ENCODE measurements around the gene COX7C. TPM values are rescaled to one million over a fixed set of nuclear protein-coding genes. Genes with fewer than 3 reads are reported as not detected.
A peak's percentile ranks its signal among the peaks of the same experiment; 100 is the strongest.
"Not testable (repeated sequence)": the region's sequence is repeated elsewhere in the genome, so short reads cannot be mapped to it uniquely, and the experiment has no call there.

The COX7C gene
- total and polyA plus RNA-seq, 8 donors, result 127 to 1,146 (median 538) TPM

GRCh38 chr5:86649832-86650505 is 32.2 kb downstream of the COX7C start:
- TF ChIP-seq EP300 (IDR thresholded peaks at IDR 0.05), result no peak
- TF ChIP-seq, protein P1, sequence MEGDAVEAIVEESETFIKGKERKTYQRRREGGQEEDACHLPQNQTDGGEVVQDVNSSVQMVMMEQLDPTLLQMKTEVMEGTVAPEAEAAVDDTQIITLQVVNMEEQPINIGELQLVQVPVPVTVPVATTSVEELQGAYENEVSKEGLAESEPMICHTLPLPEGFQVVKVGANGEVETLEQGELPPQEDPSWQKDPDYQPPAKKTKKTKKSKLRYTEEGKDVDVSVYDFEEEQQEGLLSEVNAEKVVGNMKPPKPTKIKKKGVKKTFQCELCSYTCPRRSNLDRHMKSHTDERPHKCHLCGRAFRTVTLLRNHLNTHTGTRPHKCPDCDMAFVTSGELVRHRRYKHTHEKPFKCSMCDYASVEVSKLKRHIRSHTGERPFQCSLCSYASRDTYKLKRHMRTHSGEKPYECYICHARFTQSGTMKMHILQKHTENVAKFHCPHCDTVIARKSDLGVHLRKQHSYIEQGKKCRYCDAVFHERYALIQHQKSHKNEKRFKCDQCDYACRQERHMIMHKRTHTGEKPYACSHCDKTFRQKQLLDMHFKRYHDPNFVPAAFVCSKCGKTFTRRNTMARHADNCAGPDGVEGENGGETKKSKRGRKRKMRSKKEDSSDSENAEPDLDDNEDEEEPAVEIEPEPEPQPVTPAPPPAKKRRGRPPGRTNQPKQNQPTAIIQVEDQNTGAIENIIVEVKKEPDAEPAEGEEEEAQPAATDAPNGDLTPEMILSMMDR (IDR thresholded peaks at IDR 0.05), result no peak
- DNase-seq, result no peak
- no peaks in the 10 kb centered on the region for H3K27me3 ChIP-seq
- no peaks in the 10 kb centered on the region for H3K4me1 ChIP-seq
- H3K36me3 ChIP-seq, result no peaks in the 10 kb centered on the region
- intact Hi-C loops (cut with DNase I; ENCODE audit: low total_unique reads), result no loop called here
- H3K9me3 ChIP-seq, result no peaks in the 10 kb centered on the region
- no peak overlapping the region for H3K4me3 ChIP-seq
- H3K27ac ChIP-seq, result no peak overlapping the region
- 65 to 77% (median 72%) methylated on average over 3 of the region's 3 CpGs for WGBS, 5 donors

GRCh38 chr5:86660771-86661170 is 43.0 kb downstream of the COX7C start:
- H3K9me3 ChIP-seq; H3K4me3 ChIP-seq; intact Hi-C loops (cut with DNase I; ENCODE audit: low total_unique reads); H3K36me3 ChIP-seq; DNase-seq; H3K27me3 ChIP-seq; H3K4me1 ChIP-seq; H3K27ac ChIP-seq: not testable (repeated sequence)
- WGBS, 5 donors, result 73 to 80% (median 78%) methylated on average over 2 of the region's 2 CpGs

DNA sequence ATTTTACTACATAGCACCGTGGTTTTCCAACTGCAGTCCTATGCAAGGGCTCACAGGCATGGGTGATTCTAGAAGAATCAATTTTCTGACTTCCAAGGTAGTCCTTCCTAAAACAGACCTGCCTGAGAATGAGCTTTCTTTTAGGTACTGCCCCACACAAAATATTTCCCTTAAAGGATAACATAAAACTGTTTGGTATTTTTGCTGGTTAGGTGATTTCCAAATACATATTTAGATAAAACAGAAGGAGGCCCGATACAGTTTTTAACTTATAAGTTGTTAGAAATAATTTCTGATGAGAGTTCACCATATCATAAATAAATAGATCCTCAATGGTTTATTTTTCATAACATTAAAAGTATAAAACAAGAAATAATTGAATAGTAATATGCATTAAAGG is 46.4 kb downstream of the COX7C start:
- Histone ChIP-seq H3K9me3 (no peaks in the 10 kb centered on the region), H3K4me1 (no peaks in the 10 kb centered on the region), H3K27me3 (no peaks in the 10 kb centered on the region), H3K36me3 (no peaks in the 10 kb centered on the region), H3K4me3 (no peak overlapping the region), H3K27ac (no peak overlapping the region)
- intact Hi-C loops (cut with DNase I; ENCODE audit: low total_unique reads), result no loop called here
- WGBS, 5 donors, result 81 to 90% (median 87%) methylated on average over 2 of the region's 2 CpGs
- no peak for TF ChIP-seq POLR2AphosphoS5 (IDR thresholded peaks at IDR 0.05)
- no peak for TF ChIP-seq POLR2A (IDR thresholded peaks at IDR 0.05)
- no peak for TF ChIP-seq EP300 (IDR thresholded peaks at IDR 0.05)
- TF ChIP-seq, protein P1 (IDR thresholded peaks at IDR 0.05), result no peak
- DNase-seq, result no peak

DNA sequence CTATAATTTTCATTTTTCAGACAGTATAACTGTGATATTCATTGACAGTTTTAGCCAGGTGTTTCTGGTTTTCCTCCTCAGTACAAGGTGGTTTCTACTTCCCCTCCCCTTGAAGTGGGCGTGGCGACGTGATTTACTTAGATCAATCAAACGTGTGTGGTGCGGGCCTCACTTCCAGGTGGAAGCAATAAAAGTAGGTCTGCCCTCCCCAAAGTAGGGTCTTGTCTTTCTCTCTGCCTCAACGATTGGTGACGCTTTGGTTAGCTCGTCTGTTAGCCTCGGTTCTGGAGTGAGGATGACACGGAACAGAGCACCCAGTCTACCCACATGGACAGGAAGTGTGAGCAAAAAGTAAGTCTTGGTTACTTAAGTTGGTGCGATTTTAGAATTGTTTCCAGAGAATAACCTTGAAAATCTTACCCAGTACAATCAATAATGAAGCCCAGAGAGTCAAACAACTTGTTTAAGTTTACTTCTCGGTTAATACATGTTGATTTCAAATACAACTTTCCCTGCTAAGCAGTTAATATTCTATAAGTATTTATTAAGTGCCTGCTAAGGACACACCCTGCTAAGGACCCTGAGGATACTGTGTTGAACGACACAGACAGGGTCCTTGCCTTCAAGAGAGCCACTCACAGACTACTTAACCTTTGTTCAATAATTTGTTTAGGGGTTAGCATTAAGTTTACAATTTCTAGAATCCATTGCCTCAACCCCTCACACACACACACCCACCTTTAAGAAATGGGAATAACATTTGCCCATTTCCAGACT is 48.4 kb downstream of the COX7C start:
- peak in 1 of 2 donors; percentile 34 for DNase-seq
- Histone ChIP-seq H3K4me1 (no peaks in the 10 kb centered on the region), H3K27me3 (no peaks in the 10 kb centered on the region), H3K4me3 (no peak overlapping the region), H3K27ac (no peak overlapping the region), H3K36me3 (no peaks in the 10 kb centered on the region), H3K9me3 (no peaks in the 10 kb centered on the region)
- intact Hi-C loops (cut with DNase I; ENCODE audit: low total_unique reads), result no loop called here
- WGBS, 5 donors, result 72 to 85% (median 79%) methylated on average over 13 of the region's 13 CpGs
- TF ChIP-seq, protein P1 (IDR thresholded peaks at IDR 0.05), result no peak
- TF ChIP-seq POLR2A (IDR thresholded peaks at IDR 0.05) (no peak), EP300 (IDR thresholded peaks at IDR 0.05) (no peak), POLR2AphosphoS5 (IDR thresholded peaks at IDR 0.05) (no peak)

- no peaks in the 10 kb centered on the region for H3K36me3 ChIP-seq
- 39 to 69% (median 46%) methylated on average over 3 of the region's 3 CpGs for WGBS, 5 donors
- no peak overlapping the region for H3K27ac ChIP-seq
- no peak overlapping the region for H3K4me3 ChIP-seq
- H3K27me3 ChIP-seq, result no peaks in the 10 kb centered on the region
- no peak for TF ChIP-seq EP300 (IDR thresholded peaks at IDR 0.05)
- DNase-seq, result no peak
- H3K4me1 ChIP-seq, result no peaks in the 10 kb centered on the region
- intact Hi-C loops (cut with DNase I; ENCODE audit: low total_unique reads), result no loop called here
- H3K9me3 ChIP-seq, result no peaks in the 10 kb centered on the region
Measured at GRCh38 chr5:86666981-86667380, 49.2 kb downstream of the COX7C start.

Small RNA genes within 50 kb of the gene (small RNA-seq; reads per million reads assigned to genes)
- 0 reads per million in 4 donors for gene RNU6-804P

All from stomach (tissue), 9 donors.